Activated CD4-positive, CD25-positive, alpha-beta regulatory T cell treated with anti-CD3 and anti-CD28 coated beads, Interleukin-2, amount 50 U/mL, for 72 hours (primary cell): ENCODE data around the gene ITPKB.
A peak's percentile ranks its signal among the peaks of the same experiment; 100 is the strongest.

Experiments
- DNase-seq: peaks from one replicate; pipeline ENCODE4 v3.0.0; 2021

The ITPKB gene

DNA sequence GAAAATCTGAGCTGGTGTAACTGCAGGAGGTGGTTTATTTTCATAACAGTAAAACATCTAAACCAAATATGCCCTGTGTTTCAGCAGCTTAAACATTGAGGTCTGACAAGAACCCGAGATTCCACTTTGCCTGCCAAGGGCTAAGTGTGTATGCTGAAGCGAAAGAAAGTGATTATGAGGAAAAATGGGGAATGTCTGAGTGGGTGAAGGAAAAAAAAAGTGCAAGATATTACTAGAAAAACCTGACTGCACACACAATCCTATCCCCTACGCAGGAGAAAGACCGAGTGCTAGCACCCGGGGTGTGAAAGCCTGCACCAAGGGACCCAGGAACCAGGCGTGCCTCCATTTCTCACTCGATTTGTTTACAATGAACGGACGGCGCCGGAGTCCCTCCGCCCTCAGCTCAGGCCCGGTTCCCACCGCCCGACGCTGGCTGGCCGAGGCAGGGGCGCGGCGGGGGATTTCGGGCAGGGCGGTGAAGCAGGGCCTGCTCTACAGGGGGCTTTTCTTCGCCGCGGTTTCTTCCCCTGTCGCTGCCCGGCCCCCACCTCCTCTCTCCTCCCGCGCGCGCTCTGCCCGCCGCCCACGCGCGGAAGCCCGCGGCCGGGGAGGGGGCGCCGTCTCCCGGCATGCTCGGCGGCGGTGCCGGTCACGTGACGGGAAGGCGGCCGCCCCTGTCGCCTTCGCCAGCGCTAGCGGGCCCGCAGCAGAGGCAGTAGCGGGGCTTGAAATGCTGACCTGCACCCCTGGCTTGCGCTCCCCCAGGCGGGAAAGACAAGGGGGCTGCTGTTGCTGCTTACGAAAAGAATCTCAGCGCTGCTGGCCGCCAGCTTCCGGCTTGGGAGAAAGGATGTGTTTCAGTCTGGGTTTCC is 35.9 kb downstream of the ITPKB start:
- peak; percentile 88 for DNase-seq

- no peak for DNase-seq
Observed at GRCh38 chr1:226702318-226702956, 36.6 kb downstream of the ITPKB start.

DNA sequence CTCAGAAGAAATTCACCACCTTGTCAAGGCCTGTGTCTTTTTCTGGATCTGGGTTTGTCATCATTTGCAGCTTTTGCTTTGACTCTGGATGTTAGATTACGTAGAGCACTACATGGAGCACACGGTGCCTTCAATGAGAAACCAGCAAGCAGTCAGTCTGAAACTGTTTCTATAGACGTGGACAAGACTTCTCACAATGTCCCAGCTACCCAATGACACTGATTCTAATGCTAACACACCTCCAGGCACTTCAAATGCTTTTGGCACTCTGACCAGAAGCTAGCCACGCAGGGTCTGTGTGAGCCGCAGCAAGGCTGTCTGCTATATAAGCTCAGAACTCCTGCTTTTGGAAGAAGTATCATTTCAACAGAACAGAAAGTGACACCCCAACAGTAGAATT is 38.2 kb downstream of the ITPKB start:
- DNase-seq, result no peak

DNA sequence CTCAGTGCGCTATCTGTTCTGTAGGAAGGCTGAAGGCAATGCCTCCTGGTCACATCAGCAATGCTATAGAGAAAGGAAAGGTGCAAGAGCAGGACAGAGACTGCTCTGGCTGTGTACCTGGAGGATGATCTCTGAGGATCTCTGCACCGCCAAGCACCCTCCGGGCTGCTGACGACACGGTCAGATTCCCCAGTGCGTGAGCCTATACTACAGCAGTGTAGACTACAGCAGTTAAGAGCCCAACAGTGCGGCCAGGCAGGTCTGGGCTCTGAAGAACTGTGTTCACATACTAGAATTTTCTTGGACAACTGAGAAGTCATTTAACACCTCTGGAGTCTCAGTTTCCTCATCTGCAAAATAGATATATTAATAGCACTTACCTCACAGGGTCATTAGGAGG is 39.9 kb downstream of the ITPKB start:
- no peak for DNase-seq

- DNase-seq, result no peak
Observed at GRCh38 chr1:226698659-226699058, 40.4 kb downstream of the ITPKB start.

GRCh38 chr1:226697929-226698544 is 41.0 kb downstream of the ITPKB start:
- no peak for DNase-seq

DNA sequence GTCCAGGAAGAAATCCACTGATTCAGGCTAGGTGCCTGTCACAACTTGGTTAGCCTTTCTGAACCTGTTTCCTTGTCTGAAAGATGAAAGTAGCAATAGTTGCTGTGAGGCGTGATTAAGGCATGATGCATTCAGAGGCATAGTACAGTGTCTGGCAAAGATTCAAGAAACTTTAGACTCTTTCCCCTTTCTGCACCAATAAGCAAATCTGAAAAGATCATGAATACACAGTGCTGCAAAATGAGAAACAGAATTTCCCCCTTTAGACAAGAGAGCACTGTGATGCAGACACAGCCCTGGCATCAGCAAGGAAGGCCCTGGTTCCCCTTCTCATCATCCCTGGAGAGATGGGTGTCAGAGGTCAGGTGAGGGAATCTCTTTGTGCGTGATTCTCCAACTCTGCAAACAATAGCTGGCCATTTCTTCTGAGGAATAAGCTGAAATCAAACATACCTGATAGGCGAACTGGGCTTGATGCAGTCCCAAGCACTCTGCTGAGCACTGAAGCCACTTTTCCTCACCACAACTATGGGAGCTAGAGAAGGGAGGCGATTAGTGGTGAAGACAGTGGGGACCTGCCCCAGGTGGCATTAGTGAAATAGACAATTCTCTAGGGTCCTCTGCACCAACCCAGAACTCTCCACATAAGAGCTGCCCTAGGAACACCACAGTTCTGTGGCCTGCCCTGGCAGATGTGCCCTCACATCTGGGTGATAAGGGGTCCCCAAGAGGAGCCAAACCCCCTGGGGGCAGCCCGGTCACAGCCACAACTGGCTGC is 41.7 kb downstream of the ITPKB start:
- no peak for DNase-seq

- DNase-seq, result no peak
Observed at GRCh38 chr1:226696547-226696946, 42.5 kb downstream of the ITPKB start.

DNA sequence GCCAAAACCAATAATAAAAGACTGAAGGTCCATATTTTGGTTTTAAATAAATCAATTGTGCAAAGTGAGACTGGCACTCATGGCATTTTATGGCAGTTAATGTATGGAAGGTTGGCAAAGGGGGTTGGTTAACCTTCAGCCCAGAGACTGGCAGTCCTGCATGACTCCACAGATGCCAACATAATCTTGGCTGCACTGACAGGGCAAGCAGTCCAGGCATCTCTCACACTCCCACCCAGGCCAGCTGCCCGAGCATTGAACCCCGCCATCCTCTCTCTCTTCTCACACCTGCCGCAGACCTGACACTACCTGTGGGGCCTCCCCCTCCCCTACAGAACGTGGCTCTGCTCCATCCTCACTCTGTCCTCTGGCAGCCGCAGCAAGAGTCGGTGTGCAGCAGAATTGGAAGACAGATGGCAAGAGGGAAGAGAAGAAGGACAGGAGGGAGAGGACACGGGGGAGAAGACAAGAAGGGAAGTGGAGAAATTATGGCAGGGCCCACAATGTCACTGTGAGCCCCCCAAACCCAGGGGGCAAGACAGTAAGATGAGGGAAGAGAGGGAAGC is 43.7 kb downstream of the ITPKB start:
- DNase-seq, result no peak

GRCh38 chr1:226692823-226693222 is 46.3 kb downstream of the ITPKB start:
- no peak for DNase-seq

GRCh38 chr1:226692051-226692792 is 46.9 kb downstream of the ITPKB start:
- DNase-seq, result no peak

DNA sequence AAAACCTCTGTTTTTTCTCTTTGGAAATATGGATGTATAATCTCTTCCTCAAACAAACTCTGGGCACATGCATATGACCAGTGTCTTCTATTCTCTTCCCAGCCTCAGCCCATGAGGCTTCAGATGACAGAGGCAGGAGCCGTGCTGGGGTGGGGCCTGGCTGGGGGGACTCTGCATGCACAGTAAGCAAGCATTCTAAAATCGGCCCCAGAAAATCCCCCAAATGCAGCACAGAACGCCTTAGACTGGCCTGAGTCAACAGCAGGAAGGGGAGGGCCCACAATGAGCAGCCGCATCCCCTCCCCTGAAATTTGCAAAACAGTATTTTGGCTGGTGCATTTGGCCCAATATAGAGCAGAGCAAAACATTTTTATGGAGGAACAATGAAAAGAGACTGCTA is 47.8 kb downstream of the ITPKB start:
- no peak for DNase-seq

DNA sequence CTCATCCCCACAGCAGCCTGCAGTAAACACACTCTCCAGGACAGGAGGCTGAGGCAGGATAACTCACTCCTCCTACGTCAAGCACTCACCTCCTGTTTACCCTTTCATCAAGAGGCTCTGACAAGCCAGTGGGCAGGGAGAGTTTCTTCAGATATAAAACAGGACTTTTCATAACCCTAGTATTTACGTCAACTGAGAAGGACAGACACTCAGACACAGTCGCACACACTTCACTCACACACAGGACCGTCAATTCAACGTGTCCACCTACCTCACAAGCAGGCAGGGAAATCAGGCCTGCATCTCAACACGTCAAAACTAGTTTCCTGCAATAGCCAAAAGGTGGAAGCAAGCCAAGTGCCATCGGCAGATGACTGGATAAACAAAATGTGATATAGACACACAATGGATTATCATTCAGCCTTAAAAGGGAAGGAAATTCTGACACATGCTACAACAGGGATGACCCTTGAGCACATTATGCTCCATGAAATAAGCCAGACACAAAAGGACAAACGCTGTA is 48.6 kb downstream of the ITPKB start:
- DNase-seq, result no peak

GRCh38 chr1:226688808-226689207 is 50.3 kb downstream of the ITPKB start:
- DNase-seq, result no peak

DNA sequence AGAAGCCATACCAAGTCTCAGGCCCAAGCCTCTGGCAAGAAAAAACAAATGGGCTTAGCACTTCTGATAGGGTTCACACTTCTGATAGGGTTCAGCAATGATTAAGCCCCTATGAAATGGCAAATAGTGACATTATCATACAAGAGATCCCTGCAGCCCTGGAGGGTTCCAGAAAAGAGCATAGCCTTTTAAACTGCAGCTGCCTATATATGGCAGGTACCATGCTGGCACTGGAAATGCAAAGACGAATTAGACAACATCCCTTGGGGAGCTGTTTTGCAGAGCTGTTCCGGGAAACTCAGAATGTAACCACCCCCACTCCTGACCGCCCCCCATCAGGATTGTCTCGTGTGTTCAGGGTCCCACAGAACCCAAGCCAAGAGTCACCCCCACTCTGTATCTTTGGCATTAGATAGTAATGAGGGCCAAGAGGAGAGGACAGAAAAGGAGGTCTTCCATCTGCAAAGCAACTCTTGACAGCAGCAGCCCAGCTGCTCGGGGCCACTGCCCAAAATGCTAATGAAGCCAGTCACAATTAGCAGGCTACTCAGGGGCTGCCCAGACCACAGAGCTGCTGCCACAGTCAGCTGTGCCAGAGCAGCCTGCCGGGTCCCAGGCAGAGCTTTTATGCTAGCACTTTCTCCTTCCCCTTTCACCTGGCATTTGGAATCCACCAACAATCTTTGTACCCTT is 50.9 kb downstream of the ITPKB start:
- DNase-seq, result no peak

DNA sequence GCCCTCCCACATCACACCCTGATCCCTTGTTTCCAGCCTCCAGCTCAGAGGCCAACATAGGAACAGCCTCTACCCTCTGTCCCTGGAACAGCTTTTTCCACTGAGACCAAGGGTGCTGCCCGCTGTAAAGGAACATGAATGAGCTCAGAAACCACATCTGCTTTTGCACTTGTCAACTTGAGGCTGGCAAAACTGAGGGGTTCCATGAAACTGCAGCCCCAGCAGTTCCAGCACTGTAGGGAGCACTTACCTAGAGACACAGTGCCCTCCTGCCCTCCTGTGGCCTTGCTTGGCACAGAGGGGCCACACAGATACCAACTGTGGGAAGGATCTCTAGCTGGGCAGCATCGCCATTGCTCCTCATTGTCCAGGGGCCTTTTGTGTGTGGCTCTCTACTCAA is 51.7 kb downstream of the ITPKB start:
- DNase-seq, result no peak

- DNase-seq, result no peak
Observed at GRCh38 chr1:226686440-226687425, 52.3 kb downstream of the ITPKB start.

- DNase-seq, result no peak
Observed at GRCh38 chr1:226685196-226685820, 53.8 kb downstream of the ITPKB start.

- DNase-seq, result no peak
Observed at GRCh38 chr1:226684026-226684425, 55.1 kb downstream of the ITPKB start.
